Esophagus (tissue), 2 donors: ENCODE results near the gene CTNS. TPM values are rescaled to one million over a fixed set of nuclear protein-coding genes. Genes with fewer than 3 reads are reported as not detected.

Experiments used
- H3K27ac ChIP-seq, 2 donors: one replicate each; pipeline ENCODE4 v1.5.1; 2013; ENCODE audit warnings: low read depth in 2 of 2, mild to moderate bottlenecking in 2 of 2, inconsistent platforms in 1 of 2, low read length in 1 of 2, moderate library complexity in 1 of 2
- H3K27me3 ChIP-seq, 2 donors: one replicate each; pipeline ENCODE4 v1.6.1; 2013; ENCODE audit warnings: low read length in 2 of 2, control low read depth in 1 of 2, mild to moderate bottlenecking in 1 of 2; ENCODE audit not compliant: insufficient read depth in 2 of 2, control insufficient read depth in 1 of 2
- H3K36me3 ChIP-seq, 2 donors: one replicate each; pipeline ENCODE4 v1.6.1; 2013; ENCODE audit warnings: low read length in 1 of 2; ENCODE audit not compliant: control insufficient read depth in 2 of 2, insufficient read depth in 2 of 2
- H3K4me1 ChIP-seq, 2 donors: one replicate each; pipeline ENCODE4 v1.6.1; 2013; ENCODE audit warnings: low read length in 1 of 2; ENCODE audit not compliant: control insufficient read depth in 2 of 2, insufficient read depth in 2 of 2
- H3K4me3 ChIP-seq, 2 donors: one replicate each; pipeline ENCODE4 v1.5.1; 2013; ENCODE audit warnings: low read length in 2 of 2, mild to moderate bottlenecking in 2 of 2, low read depth in 1 of 2, moderate library complexity in 1 of 2
- H3K9me3 ChIP-seq, 2 donors: one replicate each; pipeline ENCODE4 v1.6.1; 2013; ENCODE audit warnings: mild to moderate bottlenecking in 2 of 2, low read depth in 1 of 2, low read length in 1 of 2, moderate library complexity in 1 of 2; ENCODE audit not compliant: control insufficient read depth in 2 of 2, insufficient read depth in 1 of 2
- WGBS, 2 donors: extraction: QIAGEN DNeasy Blood & Tissue Kit; methylation state at CpG; one replicate each; pipeline ENCODE4 v1.1.7; 2013; 5-methylcytosine and 5-hydroxymethylcytosine counted together
- polyA plus RNA-seq, 2 donors: library from polyadenylated mRNA; stranded (reverse); fragments of 200-250 nt; gene quantifications; one replicate each; pipeline ENCODE4 v1.2.3, GENCODE V29; 2013
- donor health status: healthy with polysubstance abuse.
- donor health status: Bipolar disorder and iron deficiency.

The CTNS gene
- polyA plus RNA-seq, 2 donors: 3.6 to 4.1 TPM

DNA sequence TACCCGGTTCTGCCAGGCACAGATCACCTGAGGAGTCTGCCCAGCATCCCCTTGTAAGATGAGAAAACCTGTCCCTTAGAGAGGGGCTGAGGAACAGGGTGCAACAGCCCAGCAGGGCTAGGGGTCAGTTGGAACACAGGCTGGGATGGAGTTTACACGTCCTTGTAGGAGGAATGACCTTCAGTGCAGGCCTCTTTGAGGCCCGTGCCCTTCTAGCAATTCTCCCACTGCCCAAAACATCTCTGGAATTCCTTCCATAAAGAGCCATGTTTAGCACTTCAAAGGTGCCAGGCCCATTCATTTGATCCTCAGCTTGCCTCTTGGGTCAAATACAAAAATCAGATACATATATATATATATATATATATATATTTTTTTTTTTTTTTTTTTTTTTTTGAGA is 4.5 kb downstream of the CTNS start:
- Histone ChIP-seq H3K27ac (no peak overlapping the region), H3K4me3 (no peak overlapping the region), H3K36me3 (peaks cover 0 to 13% of the 10 kb centered on the region in 2 donors), H3K4me1 (peaks cover 0 to 2% of the 10 kb centered on the region in 2 donors), H3K9me3 (no peaks in the 10 kb centered on the region), H3K27me3 (no peaks in the 10 kb centered on the region)
- WGBS, 2 donors: 75 to 86% methylated on average over 3 of the region's 3 CpGs

DNA sequence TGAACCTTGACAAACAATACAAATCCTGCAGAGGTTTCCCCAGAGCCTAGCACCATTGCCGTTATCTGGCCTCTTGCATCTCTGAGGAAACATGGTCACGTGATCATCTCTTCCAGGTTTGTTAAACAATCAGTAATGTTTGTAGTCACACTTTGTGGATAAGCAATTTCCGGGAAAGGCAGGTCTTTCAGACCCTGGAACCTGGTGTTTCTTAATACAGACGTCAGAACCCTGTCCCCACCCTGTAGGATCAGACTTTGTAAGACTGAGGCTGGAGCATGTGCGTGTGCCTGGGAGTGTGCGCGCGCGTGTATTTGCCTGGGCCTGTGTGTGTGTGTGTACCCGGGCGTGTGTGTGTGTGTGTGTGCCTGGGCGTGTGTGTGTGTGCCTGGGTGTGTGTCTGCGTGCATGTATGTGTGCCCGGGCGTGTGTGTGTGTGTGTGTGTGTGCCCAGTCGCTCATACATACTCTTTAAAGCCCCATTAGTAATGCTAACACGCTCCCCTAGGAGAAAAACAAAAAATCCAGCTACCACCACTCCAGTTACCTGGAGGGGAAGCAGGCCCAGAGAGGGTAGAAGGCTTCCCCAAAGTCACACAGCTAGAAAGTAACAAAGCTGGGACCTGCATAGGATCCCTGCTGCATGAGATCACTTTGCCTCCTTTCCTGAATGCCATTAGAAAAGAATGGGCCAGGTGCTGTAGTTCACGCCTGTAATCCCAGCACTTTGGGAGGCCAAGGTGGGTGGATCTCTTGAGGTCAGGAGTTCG is 5.3 kb downstream of the CTNS start:
- WGBS, 2 donors: 81 to 88% methylated on average over 18 to 19 of the region's 19 CpGs
- Histone ChIP-seq H3K9me3 (no peaks in the 10 kb centered on the region), H3K4me3 (no peak overlapping the region), H3K27me3 (no peaks in the 10 kb centered on the region), H3K27ac (no peak overlapping the region), H3K4me1 (peaks cover 0 to 2% of the 10 kb centered on the region in 2 donors), H3K36me3 (peaks cover 0 to 13% of the 10 kb centered on the region in 2 donors)

DNA sequence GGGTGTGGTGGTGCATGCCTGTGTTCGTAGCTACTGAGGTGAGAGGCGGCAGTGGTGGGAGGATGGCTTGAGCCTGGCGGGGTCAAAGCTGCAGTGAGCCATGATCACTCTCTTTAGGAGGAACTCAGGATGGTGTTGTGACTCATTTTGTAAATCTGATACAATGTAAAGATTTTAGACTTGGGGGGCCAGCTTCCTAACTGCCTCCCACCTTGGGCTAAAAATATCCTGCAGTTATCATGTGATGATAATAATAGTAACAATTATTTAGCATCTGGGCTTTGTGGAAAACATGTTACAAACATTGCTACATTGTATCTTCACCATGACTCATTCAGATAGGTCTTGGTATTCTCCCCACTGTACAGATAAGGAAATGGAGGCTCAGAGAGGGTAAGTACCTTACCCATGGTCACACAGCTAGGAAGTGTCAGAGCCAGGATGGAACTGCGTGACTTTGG is 7.4 kb downstream of the CTNS start:
- Histone ChIP-seq H3K36me3 (peaks cover 0 to 23% of the 10 kb centered on the region in 2 donors), H3K4me1 (peaks cover 0 to 2% of the 10 kb centered on the region in 2 donors), H3K4me3 (no peak overlapping the region), H3K9me3 (no peaks in the 10 kb centered on the region), H3K27me3 (no peaks in the 10 kb centered on the region), H3K27ac (no peak overlapping the region)
- WGBS, 2 donors: 88% methylated on average over 4 of the region's 4 CpGs

DNA sequence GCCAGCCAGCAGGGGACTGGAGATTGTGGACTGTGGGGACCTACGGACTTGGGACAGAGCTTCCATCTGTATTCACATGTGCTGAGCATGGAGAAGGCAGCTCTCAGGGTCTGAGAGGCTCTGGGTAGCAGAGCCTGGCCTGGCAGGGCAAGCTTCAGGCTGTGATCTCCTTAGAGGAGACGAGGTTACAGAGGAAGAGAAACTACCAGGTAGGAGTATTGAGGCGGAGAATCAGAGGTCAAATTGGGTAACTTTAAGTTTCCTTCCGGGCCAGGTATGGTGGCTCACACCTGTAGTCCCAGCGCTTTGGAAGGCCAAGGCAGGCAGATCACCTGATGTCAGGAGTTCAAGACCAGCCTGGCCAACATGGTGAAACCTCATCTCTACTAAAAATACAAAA is 8.8 kb downstream of the CTNS start:
- Histone ChIP-seq H3K27me3 (no peaks in the 10 kb centered on the region), H3K36me3 (peaks cover 0 to 18% of the 10 kb centered on the region in 2 donors), H3K4me3 (no peak overlapping the region), H3K9me3 (no peaks in the 10 kb centered on the region), H3K27ac (no peak overlapping the region), H3K4me1 (peaks cover 0 to 2% of the 10 kb centered on the region in 2 donors)
- WGBS, 2 donors: 56 to 79% methylated on average over 5 of the region's 5 CpGs

DNA sequence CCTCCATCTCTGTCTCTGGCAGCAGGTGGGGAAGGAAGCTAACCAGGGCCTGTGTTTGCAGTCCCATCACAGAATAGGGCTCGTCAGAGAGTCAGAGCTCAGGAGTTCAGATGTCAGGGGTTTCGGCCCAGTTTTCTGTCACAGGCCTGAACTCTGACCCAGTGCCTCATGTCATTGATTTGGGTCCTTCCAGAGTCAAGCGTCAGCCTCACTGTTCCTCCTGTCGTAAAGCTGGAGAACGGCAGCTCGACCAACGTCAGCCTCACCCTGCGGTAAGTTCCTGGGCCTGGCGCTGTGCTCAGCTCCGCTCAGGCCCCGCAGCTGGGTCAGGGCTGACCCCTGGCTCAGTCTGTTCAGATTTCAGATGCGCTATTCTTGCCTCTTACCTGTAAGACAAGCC is 10.7 kb downstream of the CTNS start:
- Histone ChIP-seq H3K4me3 (no peak overlapping the region), H3K4me1 (peaks cover 0 to 2% of the 10 kb centered on the region in 2 donors), H3K36me3 (peaks cover 0 to 15% of the 10 kb centered on the region in 2 donors), H3K27ac (no peak overlapping the region), H3K27me3 (no peaks in the 10 kb centered on the region), H3K9me3 (no peaks in the 10 kb centered on the region)
- 82 to 86% methylated on average over 12 of the region's 12 CpGs for WGBS, 2 donors

DNA sequence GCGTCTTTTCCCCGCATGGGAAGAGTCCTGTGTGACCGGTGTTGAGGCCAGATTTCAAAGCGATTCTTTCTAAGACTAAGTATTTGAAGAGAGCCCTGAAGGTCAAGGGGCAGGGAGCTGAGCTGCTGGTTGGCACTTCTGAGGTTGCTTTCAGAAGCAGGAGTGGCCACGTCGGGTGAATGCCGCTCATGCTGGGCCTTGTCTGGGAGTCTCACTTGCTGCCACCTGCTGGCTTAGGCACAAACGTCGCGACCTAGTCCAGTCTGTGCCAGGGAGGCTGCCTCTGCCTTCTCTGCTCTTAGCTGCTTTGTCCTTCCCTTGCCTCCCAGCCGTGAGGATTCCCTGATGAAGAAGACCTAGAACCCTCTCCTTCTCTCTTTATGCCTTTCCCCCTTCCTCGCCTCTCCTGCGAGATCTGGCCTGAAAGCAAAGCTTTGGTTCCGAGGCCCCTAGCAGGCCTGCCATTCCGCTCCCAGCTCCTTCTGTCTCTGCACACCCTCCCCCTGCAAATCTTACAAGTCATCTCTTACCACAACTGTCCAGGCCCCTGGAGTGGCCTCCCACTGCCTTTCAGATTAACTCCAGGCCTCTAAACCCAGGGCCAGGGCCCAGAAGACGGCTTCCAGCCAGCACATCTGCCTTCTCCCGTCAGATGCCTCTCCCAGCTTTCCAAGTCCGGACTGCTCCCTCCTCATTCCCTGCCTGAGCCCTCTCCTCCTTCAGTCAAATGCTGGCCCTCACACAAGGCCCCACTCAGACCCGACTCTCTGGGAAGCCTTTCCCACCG is 11.4 kb downstream of the CTNS start:
- H3K9me3 ChIP-seq: no peaks in the 10 kb centered on the region
- no peaks in the 10 kb centered on the region for H3K27me3 ChIP-seq
- H3K4me1 ChIP-seq: peaks cover 0 to 2% of the 10 kb centered on the region in 2 donors
- 60 to 64% methylated on average over 20 of the region's 20 CpGs for WGBS, 2 donors
- no peak overlapping the region for H3K27ac ChIP-seq
- peaks cover 0 to 15% of the 10 kb centered on the region in 2 donors for H3K36me3 ChIP-seq
- no peak overlapping the region for H3K4me3 ChIP-seq

DNA sequence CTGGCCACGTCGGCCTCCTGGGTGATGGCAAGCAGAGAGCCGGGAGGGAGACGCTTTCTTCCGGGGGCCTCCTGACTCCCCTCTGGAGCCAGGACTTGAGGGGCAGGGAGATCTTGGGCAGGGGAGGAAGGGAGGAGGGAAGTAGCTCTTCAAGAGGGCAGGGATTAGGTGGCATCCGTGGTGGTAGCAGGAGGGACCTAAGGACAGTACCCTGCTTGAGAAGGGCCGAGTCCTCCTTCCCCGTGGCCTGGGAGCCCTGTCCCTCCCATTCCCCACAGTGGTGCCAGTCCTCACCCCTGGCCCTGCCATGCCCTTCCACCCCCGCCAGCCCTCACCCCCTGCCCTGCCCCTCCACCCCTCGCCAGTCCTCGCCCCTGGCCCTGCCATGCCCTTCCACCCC is 19.2 kb downstream of the CTNS start:
- H3K27ac ChIP-seq: no peak overlapping the region
- H3K36me3 ChIP-seq: no peaks in the 10 kb centered on the region
- peaks cover 10 to 28% of the 10 kb centered on the region in 2 donors for H3K4me1 ChIP-seq
- no peaks in the 10 kb centered on the region for H3K27me3 ChIP-seq
- H3K9me3 ChIP-seq: no peaks in the 10 kb centered on the region
- no peak overlapping the region for H3K4me3 ChIP-seq
- WGBS, 2 donors: 78 to 82% methylated on average over 7 to 11 of the region's 11 CpGs

DNA sequence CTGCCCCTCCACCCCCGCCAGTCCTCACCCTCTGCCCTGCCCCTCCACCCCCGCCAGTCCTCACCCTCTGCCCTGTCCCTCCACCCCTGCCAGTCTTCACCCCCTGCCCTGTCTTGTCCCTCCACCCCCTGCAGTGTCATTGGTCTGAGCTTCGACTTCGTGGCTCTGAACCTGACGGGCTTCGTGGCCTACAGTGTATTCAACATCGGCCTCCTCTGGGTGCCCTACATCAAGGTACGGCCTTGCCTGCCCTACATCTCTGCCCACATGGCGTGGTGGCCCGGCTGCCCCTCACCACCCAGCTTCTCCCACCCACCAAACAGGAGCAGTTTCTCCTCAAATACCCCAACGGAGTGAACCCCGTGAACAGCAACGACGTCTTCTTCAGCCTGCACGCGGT is 19.8 kb downstream of the CTNS start:
- Histone ChIP-seq H3K27ac (no peak overlapping the region), H3K36me3 (no peaks in the 10 kb centered on the region), H3K4me1 (peaks cover 10 to 28% of the 10 kb centered on the region in 2 donors), H3K4me3 (no peak overlapping the region), H3K27me3 (no peaks in the 10 kb centered on the region), H3K9me3 (no peaks in the 10 kb centered on the region)
- 85 to 87% methylated on average over 15 to 16 of the region's 16 CpGs for WGBS, 2 donors

DNA sequence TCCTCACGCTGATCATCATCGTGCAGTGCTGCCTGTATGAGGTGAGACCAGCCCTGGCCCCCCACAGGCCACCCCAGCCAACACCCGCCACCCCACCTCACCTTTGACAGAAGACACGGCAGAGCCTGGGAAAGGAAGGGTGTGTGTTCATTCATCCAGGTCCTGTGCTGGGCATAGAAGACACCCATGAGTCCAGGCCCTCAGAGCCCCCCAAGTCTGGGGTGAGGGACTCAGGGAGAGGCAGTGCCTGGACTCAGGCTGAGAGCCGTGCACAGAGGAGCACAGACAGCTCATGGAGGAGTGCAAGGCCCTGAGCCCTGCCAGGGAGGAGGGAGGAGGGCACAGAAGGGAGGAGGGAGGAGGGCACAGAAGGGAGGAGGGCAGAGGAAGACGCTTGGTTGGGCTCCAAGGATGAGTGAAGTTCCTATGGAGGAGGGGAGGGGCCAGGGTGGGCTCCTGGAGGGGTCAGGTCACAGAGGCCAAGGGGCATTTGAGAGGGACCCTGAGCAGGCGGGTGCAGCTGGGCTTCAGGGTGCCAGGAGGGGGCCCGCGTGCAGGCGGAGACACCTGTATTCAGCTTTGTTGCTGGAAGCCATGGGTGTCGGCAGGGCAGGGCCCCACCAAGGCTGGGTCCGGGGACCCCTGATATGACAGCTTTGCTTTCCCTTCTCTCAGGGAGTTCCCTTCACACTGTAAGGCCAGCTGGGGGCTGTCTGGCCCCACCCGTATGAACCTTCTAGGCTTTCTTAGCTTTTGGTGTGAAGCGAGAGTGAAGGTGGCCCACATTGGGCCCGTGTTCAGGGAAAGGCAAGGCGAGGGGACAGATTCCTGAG is 20.4 kb downstream of the CTNS start:
- Histone ChIP-seq H3K27ac (no peak overlapping the region), H3K36me3 (peaks cover 0 to 3% of the 10 kb centered on the region in 2 donors), H3K9me3 (no peaks in the 10 kb centered on the region), H3K27me3 (no peaks in the 10 kb centered on the region), H3K4me1 (peaks cover 10 to 28% of the 10 kb centered on the region in 2 donors), H3K4me3 (no peak overlapping the region)
- 76% methylated on average over 12 to 16 of the region's 16 CpGs for WGBS, 2 donors
